Right lobe of liver (tissue), 6 donors: Measurements from ENCODE around the gene RGL1. TPM values are rescaled to one million over a fixed set of nuclear protein-coding genes. Genes with fewer than 3 reads are reported as not detected.

Experiments
- ATAC-seq, 4 donors: fragments of 200-7000 bp; cut with Tn5 transposase; one replicate each; pipeline ENCODE4 v1.9.1; 2020; ENCODE audit warnings: mild to moderate bottlenecking in 4 of 4, moderate library complexity in 4 of 4
- DNase-seq, 3 donors: peaks; one replicate each; pipeline ENCODE4 v3.0.0-alpha.2; 2020
- H3K27ac ChIP-seq, 3 donors: fragments of 200-600 bp; one replicate each; pipeline ENCODE4 v1.8.0; 2022
- H3K27me3 ChIP-seq, 2 donors: fragments of 200-600 bp; one replicate each; pipeline ENCODE4 v1.8.0; 2022
- H3K36me3 ChIP-seq, 4 donors: fragments of 200-600 bp; sonication (generic) in 1 of 4; one replicate each; pipeline versions ENCODE4 v1.5.1 to v1.8.0; 2017 to 2022; ENCODE audit warnings: control low read depth in 1 of 4
- H3K4me1 ChIP-seq, 4 donors: fragments of 200-600 bp; sonication (generic) in 1 of 4; one replicate each; pipeline versions ENCODE4 v1.5.1 to v1.8.0; 2017 to 2022; ENCODE audit warnings: control low read depth in 1 of 4
- H3K4me3 ChIP-seq, 3 donors: fragments of 200-600 bp; one replicate each; pipeline ENCODE4 v1.8.0; 2022
- H3K9me3 ChIP-seq, 4 donors: fragments of 200-600 bp; sonication (generic) in 1 of 4; one replicate each; pipeline versions ENCODE4 v1.5.1 to v1.8.0; 2017 to 2022; ENCODE audit warnings: control low read depth in 1 of 4
- POLR2A ChIP-seq: fragments of 450-650 bp; IDR thresholded peaks from one replicate; pipeline ENCODE4 v1.6.1; 2017; ENCODE audit warnings: antibody characterized with exemption, mild to moderate bottlenecking
- WGBS: methylation state at CpG from one replicate; pipeline ENCODE4 v1.1.6; 2018; ENCODE audit warnings: low coverage, low lambda C conversion rate; ENCODE audit not compliant: insufficient coverage; ENCODE audit errors: missing lambda C conversion rate; 5-methylcytosine and 5-hydroxymethylcytosine counted together
- intact Hi-C, 2 donors: fragments of 100-400 bp; cut with DNase I; formaldehyde crosslinking; loops; one replicate each; pipeline versions ENCODE4 v1.11.2 to v1.14.1; 2022
- total RNA-seq, 6 experiments: library from RNA; depleted of rRNA in 2 of 6; stranded (reverse); fragments of >200 nt in 2 of 6; fragmentation: NEBNext Ultra II Directional in 3 of 6; extraction: Animal tissue kit (Norgen Biotek cat#: 25700) in 3 of 6; gene quantifications; one replicate each; pipeline versions ENCODE4 v1.1.0 to v1.2.4, GENCODE V29; 2016 to 2023
- TF ChIP-seq, protein P1 (sequence below), 4 donors: fragments of 200-600 bp in 3 of 4; fragments of 450-650 bp in 1 of 4; IDR thresholded peaks; one replicate each; pipeline versions ENCODE4 v1.5.1 to v1.8.0; 2016 to 2022; ENCODE audit warnings: antibody characterized with exemption in 4 of 4, mild to moderate bottlenecking in 2 of 4
- donor health status: DM: no; HTN: yes; CAD: no.
- donor health status: DM: no; HTN: no; CAD: no.
- donor health status: DM: no; HTN: no; CAD: no.
- donor health status: DM: no; HTN: yes; CAD: no.
- donor health status: DM: no; HTN: yes; CAD: no.

Gene RGL1
- total RNA-seq, 6 experiments from 2014 or later = 5.5 to 13.1 (median 6.9) TPM

DNA sequence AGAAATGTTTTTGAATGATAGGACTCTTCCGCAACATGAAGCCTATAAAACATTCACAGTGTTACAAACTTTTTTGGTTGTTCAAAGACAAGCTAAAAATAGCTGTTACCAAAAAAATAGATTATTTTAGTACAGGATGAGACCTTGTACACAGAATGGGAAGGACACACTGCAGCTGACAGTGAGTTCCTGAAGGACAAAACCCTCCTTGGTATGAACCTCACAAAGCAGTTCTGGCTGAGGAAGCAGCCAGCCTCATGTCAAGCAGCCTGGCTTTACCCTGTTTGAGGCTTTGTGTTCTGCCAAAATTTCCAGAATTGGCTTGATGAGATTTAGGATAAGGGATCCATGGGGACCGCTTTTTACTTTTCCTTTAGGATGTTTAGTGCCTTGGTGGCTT is 93.7 kb downstream of the RGL1 start:
- H3K4me1 ChIP-seq = peaks cover 0 to 3% (median 0%) of the 10 kb centered on the region in 4 donors
- ATAC-seq (peak in 2 of 4 donors; percentile 27 to 59), DNase-seq (no peak)
- intact Hi-C loops = no loop called here
- no peaks in the 10 kb centered on the region for H3K27me3 ChIP-seq
- H3K4me3 ChIP-seq = no peak overlapping the region
- no peak overlapping the region for H3K27ac ChIP-seq
- TF ChIP-seq, protein P1, sequence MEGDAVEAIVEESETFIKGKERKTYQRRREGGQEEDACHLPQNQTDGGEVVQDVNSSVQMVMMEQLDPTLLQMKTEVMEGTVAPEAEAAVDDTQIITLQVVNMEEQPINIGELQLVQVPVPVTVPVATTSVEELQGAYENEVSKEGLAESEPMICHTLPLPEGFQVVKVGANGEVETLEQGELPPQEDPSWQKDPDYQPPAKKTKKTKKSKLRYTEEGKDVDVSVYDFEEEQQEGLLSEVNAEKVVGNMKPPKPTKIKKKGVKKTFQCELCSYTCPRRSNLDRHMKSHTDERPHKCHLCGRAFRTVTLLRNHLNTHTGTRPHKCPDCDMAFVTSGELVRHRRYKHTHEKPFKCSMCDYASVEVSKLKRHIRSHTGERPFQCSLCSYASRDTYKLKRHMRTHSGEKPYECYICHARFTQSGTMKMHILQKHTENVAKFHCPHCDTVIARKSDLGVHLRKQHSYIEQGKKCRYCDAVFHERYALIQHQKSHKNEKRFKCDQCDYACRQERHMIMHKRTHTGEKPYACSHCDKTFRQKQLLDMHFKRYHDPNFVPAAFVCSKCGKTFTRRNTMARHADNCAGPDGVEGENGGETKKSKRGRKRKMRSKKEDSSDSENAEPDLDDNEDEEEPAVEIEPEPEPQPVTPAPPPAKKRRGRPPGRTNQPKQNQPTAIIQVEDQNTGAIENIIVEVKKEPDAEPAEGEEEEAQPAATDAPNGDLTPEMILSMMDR (IDR thresholded peaks at IDR 0.05) = no peak
- no peak for TF ChIP-seq POLR2A
- 74% methylated on average over 2 of the region's 2 CpGs for WGBS
- H3K9me3 ChIP-seq = no peaks in the 10 kb centered on the region
- H3K36me3 ChIP-seq = no peaks in the 10 kb centered on the region

DNA sequence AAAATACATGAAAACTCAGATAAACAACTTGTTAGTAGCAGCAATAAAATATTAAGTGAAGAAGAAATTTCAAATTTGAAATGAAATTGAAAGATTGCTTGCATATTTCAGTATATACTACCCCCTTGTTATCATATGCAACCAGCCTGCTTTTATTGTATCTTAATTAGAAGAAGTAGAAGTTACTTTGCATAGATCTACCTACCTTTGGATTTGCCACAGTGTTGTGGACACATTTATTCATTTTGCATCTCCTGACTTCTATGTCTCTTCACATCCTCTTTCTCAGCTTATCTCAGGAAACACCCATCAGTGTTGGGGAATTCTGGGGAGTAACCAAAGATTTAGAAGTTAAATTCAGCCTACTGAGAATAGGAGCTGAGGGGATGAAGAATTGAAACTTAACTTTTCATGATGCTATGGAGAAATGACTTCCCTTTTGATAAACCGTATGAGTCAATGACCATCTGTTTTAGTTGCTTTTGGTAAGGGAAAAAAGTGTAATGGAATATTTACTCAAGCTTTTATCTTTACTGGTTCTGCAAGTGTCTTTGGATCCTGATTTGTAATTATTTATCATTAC is 96.9 kb downstream of the RGL1 start:
- H3K27me3 ChIP-seq = no peaks in the 10 kb centered on the region
- intact Hi-C loops = no loop called here
- DNase-seq (no peak), ATAC-seq (peak; percentile 50 to 68 (median 53))
- 60% methylated on average over 1 of the region's 1 CpG for WGBS
- no peak overlapping the region for H3K4me3 ChIP-seq
- H3K27ac ChIP-seq = peak overlapping the region in 2 of 3 donors; percentile 3
- peaks cover 0 to 3% (median 0%) of the 10 kb centered on the region in 4 donors for H3K4me1 ChIP-seq
- no peaks in the 10 kb centered on the region for H3K9me3 ChIP-seq
- peaks cover 0 to 9% (median 0%) of the 10 kb centered on the region in 4 donors for H3K36me3 ChIP-seq
- TF ChIP-seq, protein P1 (IDR thresholded peaks at IDR 0.05) = no peak
- TF ChIP-seq POLR2A = no peak

DNA sequence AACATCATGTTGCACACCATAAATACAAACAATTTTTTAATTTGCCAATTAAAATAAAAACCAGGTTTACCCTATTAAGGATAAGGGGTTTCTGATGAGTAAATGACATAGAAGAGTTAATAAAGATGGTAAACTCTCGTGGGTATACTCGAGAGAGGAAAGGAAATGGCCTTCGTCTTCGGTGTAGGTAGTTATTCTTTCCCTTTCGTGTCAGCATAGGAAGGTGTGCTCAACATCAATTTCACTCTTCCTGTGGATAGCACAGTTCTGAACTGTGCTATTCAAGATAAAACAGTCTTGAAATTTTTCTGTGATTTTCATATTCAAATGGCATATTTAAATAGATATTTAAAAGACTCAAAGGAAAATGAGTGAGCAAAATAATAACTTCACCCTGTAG is 98.2 kb downstream of the RGL1 start:
- TF ChIP-seq, protein P1 (IDR thresholded peaks at IDR 0.05) = no peak
- no peak for TF ChIP-seq POLR2A
- Histone ChIP-seq H3K27ac (no peak overlapping the region), H3K9me3 (no peaks in the 10 kb centered on the region), H3K27me3 (no peaks in the 10 kb centered on the region), H3K36me3 (peaks cover 0 to 13% (median 0%) of the 10 kb centered on the region in 4 donors), H3K4me3 (no peak overlapping the region), H3K4me1 (peaks cover 0 to 3% (median 0%) of the 10 kb centered on the region in 4 donors)
- no peak for DNase-seq
- intact Hi-C loops = no loop called here
- 71% methylated on average over 5 of the region's 5 CpGs for WGBS
- ATAC-seq = no peak

DNA sequence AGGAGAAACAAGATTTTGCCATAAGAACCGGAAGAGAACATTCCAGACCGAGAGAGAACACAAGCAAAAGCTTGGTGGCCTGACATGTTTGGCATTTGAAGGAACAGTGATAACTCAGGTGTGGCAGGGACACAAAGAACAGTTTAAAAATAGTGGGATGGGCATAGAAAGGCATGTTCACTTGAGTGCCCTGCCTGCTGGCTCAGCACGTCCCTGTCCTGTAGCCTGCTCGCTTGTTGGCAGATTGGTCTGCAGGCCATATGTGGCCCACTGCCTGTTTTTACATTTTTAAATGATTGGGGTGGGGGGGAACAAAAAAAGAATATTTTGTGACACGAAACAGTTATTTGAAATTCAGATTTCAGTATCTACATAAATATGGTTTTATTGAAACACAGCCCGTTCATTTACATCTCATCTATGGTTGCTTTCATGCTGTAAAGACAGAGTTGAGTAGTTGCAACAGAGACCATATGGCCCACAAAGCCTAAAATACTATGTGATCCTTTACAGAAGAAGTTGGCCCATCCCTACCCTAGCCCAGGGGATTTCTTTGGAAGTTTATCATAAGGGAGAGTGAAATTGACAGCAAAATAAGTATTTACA is 100.7 kb downstream of the RGL1 start:
- H3K27ac ChIP-seq = no peak overlapping the region
- H3K36me3 ChIP-seq = peaks cover 0 to 13% (median 0%) of the 10 kb centered on the region in 4 donors
- H3K27me3 ChIP-seq = no peaks in the 10 kb centered on the region
- ATAC-seq (no peak), DNase-seq (no peak)
- TF ChIP-seq, protein P1 (IDR thresholded peaks at IDR 0.05) = no peak
- TF ChIP-seq POLR2A = no peak
- peaks cover 0 to 3% (median 0%) of the 10 kb centered on the region in 4 donors for H3K4me1 ChIP-seq
- H3K9me3 ChIP-seq = no peaks in the 10 kb centered on the region
- H3K4me3 ChIP-seq = no peak overlapping the region
- intact Hi-C loops = no loop called here
- WGBS = 91% methylated on average over 4 of the region's 6 CpGs
